B cell (primary cell): ENCODE measurements around the gene KIAA0825. TPM values are rescaled to one million over a fixed set of nuclear protein-coding genes. Genes with fewer than 3 reads are reported as not detected.
A peak's percentile ranks its signal among the peaks of the same experiment; 100 is the strongest.

Experiments used
- ATAC-seq: fragments of 200-7000 bp; cut with Tn5 transposase; one replicate; pipeline ENCODE4 v1.10.0; 2021; ENCODE audit warnings: low read depth, mild to moderate bottlenecking, moderate number of reproducible peaks, moderate library complexity
- CTCF ChIA-PET: fragments of 350-600 bp; sonication (Branson Sonifier 250); formaldehyde crosslinking; loops from one replicate; lab custom pipeline; 2021; ENCODE audit warnings: antibody characterized with exemption, inconsistent platforms; lab: Charles Lee
- POLR2A ChIA-PET: fragments of 350-600 bp; sonication (Branson Sonifier 250); formaldehyde crosslinking; loops from one replicate; lab custom pipeline; 2021; ENCODE audit warnings: antibody characterized with exemption; lab: Charles Lee
- DNase-seq: peaks from one replicate; pipeline ENCODE4 v3.0.0; 2013
- H2AFZ ChIP-seq: 2 replicates; pipeline ENCODE4 v1.6.1; 2012; ENCODE audit warnings: mild to moderate bottlenecking, low read depth, low read length; ENCODE audit not compliant: insufficient read depth, poor library complexity, severe bottlenecking
- H3K27ac ChIP-seq, 2 donors: 1 replicate in 1 of 2; 2 replicates in 1 of 2; pipeline ENCODE4 v1.5.1; 2012 to 2013; ENCODE audit warnings: low read length in 2 of 2, mild to moderate bottlenecking in 2 of 2, moderate library complexity in 1 of 2
- H3K27me3 ChIP-seq, 4 experiments: fragments of 200-600 bp in 1 of 4; sonication (generic) in 1 of 4; replicated peaks in 1 of 4; 1 replicate in 2 of 4; 2 replicates in 2 of 4; pipeline versions ENCODE4 v1.6.1 to v1.7.0; 2013 to 2016; ENCODE audit warnings: low read length in 3 of 4, mild to moderate bottlenecking in 2 of 4, mixed read lengths in 1 of 4, moderate library complexity in 1 of 4; ENCODE audit not compliant: insufficient read depth in 4 of 4, control insufficient read depth in 3 of 4; ENCODE audit errors: control extremely low read depth in 1 of 4
- H3K36me3 ChIP-seq, 2 experiments: replicated peaks in 1 of 2; 1 replicate in 1 of 2; 2 replicates in 1 of 2; pipeline versions ENCODE4 v1.6.1 to v1.7.1; 2013; ENCODE audit warnings: low read length in 1 of 2; ENCODE audit not compliant: insufficient read depth in 2 of 2, control insufficient read depth in 1 of 2; ENCODE audit errors: control extremely low read depth in 1 of 2, extremely low read depth in 1 of 2
- H3K4me1 ChIP-seq, 2 donors: fragments of 200-600 bp in 1 of 2; sonication (generic) in 1 of 2; 1 replicate in 1 of 2; 2 replicates in 1 of 2; pipeline versions ENCODE4 v1.5.1 to v1.6.1; 2013 to 2017; ENCODE audit warnings: low read length in 2 of 2; ENCODE audit not compliant: control insufficient read depth in 2 of 2, insufficient read depth in 2 of 2
- H3K4me2 ChIP-seq: replicated peaks from 2 replicates; pipeline ENCODE3; 2012; ENCODE audit warnings: mild to moderate bottlenecking, low read depth, low read length; ENCODE audit not compliant: poor library complexity, severe bottlenecking
- H3K4me3 ChIP-seq, 5 experiments: fragments of 200-600 bp in 1 of 5; sonication (generic) in 1 of 5; 1 replicate in 3 of 5; 2 replicates in 2 of 5; pipeline versions ENCODE4 v1.5.1 to v1.7.0; 2011 to 2016; ENCODE audit warnings: low read length in 4 of 5, mild to moderate bottlenecking in 4 of 5, low read depth in 2 of 5, control low read depth in 1 of 5, moderate library complexity in 1 of 5; ENCODE audit not compliant: insufficient read depth in 1 of 5; ENCODE audit errors: control extremely low read depth in 1 of 5, extremely low read depth in 1 of 5
- H3K79me2 ChIP-seq: fragments of 200-600 bp; sonication (generic); one replicate; pipeline ENCODE4 v1.6.0; 2016; ENCODE audit warnings: low read length; ENCODE audit not compliant: control insufficient read depth, insufficient read depth
- H3K9ac ChIP-seq: fragments of 200-600 bp; sonication (generic); 2 replicates; pipeline ENCODE4 v1.6.1; 2017; ENCODE audit warnings: mild to moderate bottlenecking, low read length, moderate library complexity
- H3K9me3 ChIP-seq, 3 donors: one replicate each; pipeline versions ENCODE4 v1.6.1 to v1.7.1; 2013; ENCODE audit warnings: low read length in 2 of 3; ENCODE audit not compliant: control insufficient read depth in 2 of 3, insufficient read depth in 1 of 3; ENCODE audit errors: control extremely low read depth in 1 of 3
- H4K20me1 ChIP-seq: 2 replicates; pipeline ENCODE4 v1.6.0; 2012; ENCODE audit warnings: mild to moderate bottlenecking, low read length; ENCODE audit not compliant: insufficient read depth, control insufficient read depth, poor library complexity, severe bottlenecking
- H3K27ac Mint-ChIP-seq: one replicate; pipeline ENCODE4 v1.8.0; 2021; ENCODE audit warnings: mixed read lengths
- H3K27me3 Mint-ChIP-seq: one replicate; pipeline ENCODE4 v1.8.0; 2021; ENCODE audit warnings: mixed read lengths
- H3K4me1 Mint-ChIP-seq: one replicate; pipeline ENCODE4 v1.8.0; 2021; ENCODE audit warnings: mixed read lengths
- H3K4me3 Mint-ChIP-seq: one replicate; pipeline ENCODE4 v1.8.0; 2021; ENCODE audit warnings: mixed read lengths
- H3K9me3 Mint-ChIP-seq: one replicate; pipeline ENCODE4 v1.8.0; 2022; ENCODE audit warnings: mixed read lengths; ENCODE audit not compliant: insufficient read depth
- CTCF ChIP-seq: fragments of 200-600 bp; IDR thresholded peaks from one replicate; pipeline ENCODE4 v1.8.0; 2022; ENCODE audit warnings: antibody characterized with exemption, mild to moderate bottlenecking
- EZH2 ChIP-seq: IDR thresholded peaks from 2 replicates; pipeline ENCODE4 v1.6.1; 2012; ENCODE audit warnings: borderline replicate concordance, low read depth, mild to moderate bottlenecking, moderate library complexity, low read length; ENCODE audit not compliant: insufficient read depth, poor library complexity, severe bottlenecking
- WGBS: methylation state at CpG from one replicate; pipeline ENCODE4 v1.1.5; 2013; ENCODE audit warnings: missing lambda C conversion rate; ENCODE audit not compliant: insufficient coverage; 5-methylcytosine and 5-hydroxymethylcytosine counted together
- intact Hi-C: fragments of 100-400 bp; cut with micrococcal nuclease; formaldehyde crosslinking; loops from one replicate; pipeline ENCODE4 v1.10.0; 2022
- polyA plus RNA-seq: library from polyadenylated mRNA; depleted of rRNA; stranded (reverse); fragments of >200 nt; gene quantifications from 2 replicates; pipeline ENCODE4 v1.2.3, GENCODE V29; 2012
- total RNA-seq, 2 donors: library from RNA; stranded (reverse); fragments of 120-200 nt in 1 of 2; gene quantifications; 1 replicate in 1 of 2; 2 replicates in 1 of 2; pipeline versions ENCODE4 v1.2.3 to v1.2.4, GENCODE V29; 2013 to 2022

KIAA0825 gene
- total and polyA plus RNA-seq, 2 donors (not counting 1 experiment from before 2014, with no cell fraction given): 0.43 to 2.7 TPM

- Mint-ChIP-seq H3K27ac (peak overlapping the region; percentile 51), H3K4me1 (peaks cover 27% of the 10 kb centered on the region), H3K9me3 (peaks cover 9% of the 10 kb centered on the region), H3K27me3 (no peaks in the 10 kb centered on the region), H3K4me3 (peak overlapping the region; percentile 61)
- H3K79me2 ChIP-seq: peaks cover 24% of the 10 kb centered on the region
- peak; percentile 72 for ATAC-seq
- no CpG with 5 or more reads among the region's 2 CpGs for WGBS
- TF ChIP-seq CTCF (no peak), EZH2 (no peak)
- intact Hi-C loops: no loop called here
- H3K4me1 ChIP-seq: peaks cover 11 to 12% of the 10 kb centered on the region in 2 donors
- H3K4me2 ChIP-seq: peak overlapping the region; percentile 62
- H3K27ac ChIP-seq: peak overlapping the region; percentile 51 to 53
- peak overlapping the region in 4 of 5 experiments; percentile 2 to 45 (median 22) for H3K4me3 ChIP-seq
- peaks cover 0 to 12% of the 10 kb centered on the region in 2 experiments for H3K36me3 ChIP-seq
- ChIA-PET CTCF (no interaction called here), POLR2A (no interaction called here)
- H2AFZ ChIP-seq: peak overlapping the region; percentile 47
- H3K9me3 ChIP-seq: peaks cover 0 to 11% (median 3%) of the 10 kb centered on the region in 3 donors
- DNase-seq: peak; percentile 37
- peak overlapping the region; percentile 38 for H3K9ac ChIP-seq
- no peaks in the 10 kb centered on the region for H3K27me3 ChIP-seq
- no peaks in the 10 kb centered on the region for H4K20me1 ChIP-seq
Measured at GRCh38 chr5:94632024-94632423, 13.6 kb upstream of the KIAA0825 start.

GRCh38 chr5:94627191-94627590, 8.8 kb upstream of the KIAA0825 start:
- Mint-ChIP-seq H3K27me3 (no peaks in the 10 kb centered on the region), H3K4me1 (peaks cover 14% of the 10 kb centered on the region), H3K27ac (no peak overlapping the region), H3K4me3 (no peak overlapping the region), H3K9me3 (no peaks in the 10 kb centered on the region)
- TF ChIP-seq EZH2 (no peak), CTCF (no peak)
- Histone ChIP-seq H3K79me2 (peaks cover 23% of the 10 kb centered on the region), H3K27ac (no peak overlapping the region), H3K27me3 (no peaks in the 10 kb centered on the region), H3K36me3 (peaks cover 0 to 5% of the 10 kb centered on the region in 2 experiments), H2AFZ (no peak overlapping the region), H4K20me1 (no peaks in the 10 kb centered on the region), H3K9me3 (no peaks in the 10 kb centered on the region), H3K4me1 (peaks cover 7 to 10% of the 10 kb centered on the region in 2 donors), H3K4me3 (no peak overlapping the region), H3K4me2 (no peak overlapping the region), H3K9ac (no peak overlapping the region)
- intact Hi-C loops: no loop called here
- no peak for ATAC-seq
- no CpG with 5 or more reads among the region's 1 CpG for WGBS
- ChIA-PET POLR2A (no interaction called here), CTCF (no interaction called here)
- DNase-seq: no peak
